ENCODE data around the gene NEU2. TPM values are rescaled to one million over a fixed set of nuclear protein-coding genes. Genes with fewer than 3 reads are reported as not detected.

Gene NEU2
- total and polyA plus RNA-seq, 9 of the 15 experiments (the other 6 are each of a cell fraction or from before 2014, with no cell fraction given), result not detected

GRCh38 chr2:233074106-233074505 is 41.6 kb downstream of the NEU2 start (continued):
- TF ChIP-seq ETS1 (conservative IDR thresholded peaks at IDR 0.05; ENCODE audit: control insufficient read depth, low read depth, low read length), result no peak
- TF ChIP-seq BRF1 (IDR thresholded peaks at IDR 0.05; ENCODE audit: borderline replicate concordance, extremely low read depth, insufficient read length), result no peak

- Histone ChIP-seq H3K4me1 (replicated peaks in 1 of 2; ENCODE audit: control insufficient read depth in 2 of 2, insufficient read depth in 2 of 2, low read length in 2 of 2) (peaks cover 11 to 13% of the 10 kb centered on the region in 2 experiments; a peak in 4 of 5 replicates), H3K79me2 (ENCODE audit: control insufficient read depth, insufficient read depth, low read length) (no peaks in the 10 kb centered on the region), H2AFZ (ENCODE audit: low read depth, low read length) (peak overlapping the region; percentile 44; the same call in 1 of the 2 replicates), H3K27ac (ENCODE audit: extremely low read depth, low read depth, low read length) (no peak overlapping the region), H4K20me1 (replicated peaks; ENCODE audit: control insufficient read depth, insufficient read depth, low read length) (no peaks in the 10 kb centered on the region), H3K9me1 (ENCODE audit: control insufficient read depth, insufficient read depth, low read length) (no peaks in the 10 kb centered on the region), H3K9me3 (replicated peaks; ENCODE audit: control insufficient read depth, insufficient read depth, low read depth, low read length) (peaks cover 3% of the 10 kb centered on the region; the same call in 1 of the 2 replicates), H3K4me2 (ENCODE audit: insufficient read depth, low read length) (no peak overlapping the region), H3K36me3 (ENCODE audit: control insufficient read depth, insufficient read depth, low read length) (no peaks in the 10 kb centered on the region), H3K9ac (ENCODE audit: insufficient read depth in 1 of 2, low read depth in 2 of 2, low read length in 2 of 2) (no peak overlapping the region; a peak in 1 of 4 replicates), H3K4me3 (no peak overlapping the region), H3K27me3 (ENCODE audit: control insufficient read depth in 2 of 2, insufficient read depth in 2 of 2, low read length in 2 of 2) (no peaks in the 10 kb centered on the region)
- intact Hi-C loops (cut with micrococcal nuclease), result no loop called here
- TF ChIP-seq KDM4B (IDR thresholded peaks at IDR 0.05; ENCODE audit: borderline replicate concordance in 2 of 2, low read depth in 1 of 2), result no peak
- TF ChIP-seq ZFPM2 (CRISPR knock-in tag; IDR thresholded peaks at IDR 0.05), result no peak
- no peak for TF ChIP-seq NFIX (CRISPR knock-in tag; IDR thresholded peaks at IDR 0.05; ENCODE audit: low read depth)
- TF ChIP-seq, protein P1, sequence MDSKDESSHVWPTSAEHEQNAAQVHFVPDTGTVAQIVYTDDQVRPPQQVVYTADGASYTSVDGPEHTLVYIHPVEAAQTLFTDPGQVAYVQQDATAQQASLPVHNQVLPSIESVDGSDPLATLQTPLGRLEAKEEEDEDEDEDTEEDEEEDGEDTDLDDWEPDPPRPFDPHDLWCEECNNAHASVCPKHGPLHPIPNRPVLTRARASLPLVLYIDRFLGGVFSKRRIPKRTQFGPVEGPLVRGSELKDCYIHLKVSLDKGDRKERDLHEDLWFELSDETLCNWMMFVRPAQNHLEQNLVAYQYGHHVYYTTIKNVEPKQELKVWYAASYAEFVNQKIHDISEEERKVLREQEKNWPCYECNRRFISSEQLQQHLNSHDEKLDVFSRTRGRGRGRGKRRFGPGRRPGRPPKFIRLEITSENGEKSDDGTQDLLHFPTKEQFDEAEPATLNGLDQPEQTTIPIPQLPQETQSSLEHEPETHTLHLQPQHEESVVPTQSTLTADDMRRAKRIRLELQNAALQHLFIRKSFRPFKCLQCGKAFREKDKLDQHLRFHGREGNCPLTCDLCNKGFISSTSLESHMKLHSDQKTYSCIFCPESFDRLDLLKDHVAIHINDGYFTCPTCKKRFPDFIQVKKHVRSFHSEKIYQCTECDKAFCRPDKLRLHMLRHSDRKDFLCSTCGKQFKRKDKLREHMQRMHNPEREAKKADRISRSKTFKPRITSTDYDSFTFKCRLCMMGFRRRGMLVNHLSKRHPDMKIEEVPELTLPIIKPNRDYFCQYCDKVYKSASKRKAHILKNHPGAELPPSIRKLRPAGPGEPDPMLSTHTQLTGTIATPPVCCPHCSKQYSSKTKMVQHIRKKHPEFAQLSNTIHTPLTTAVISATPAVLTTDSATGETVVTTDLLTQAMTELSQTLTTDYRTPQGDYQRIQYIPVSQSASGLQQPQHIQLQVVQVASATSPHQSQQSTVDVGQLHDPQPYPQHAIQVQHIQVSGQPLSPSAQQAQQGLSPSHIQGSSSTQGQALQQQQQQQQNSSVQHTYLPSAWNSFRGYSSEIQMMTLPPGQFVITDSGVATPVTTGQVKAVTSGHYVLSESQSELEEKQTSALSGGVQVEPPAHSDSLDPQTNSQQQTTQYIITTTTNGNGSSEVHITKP (IDR thresholded peaks at IDR 0.05; ENCODE audit: partially characterized antibody), result peak; percentile 48
- no peak for TF ChIP-seq RBM17 (IDR thresholded peaks at IDR 0.05; ENCODE audit: borderline replicate concordance, low read depth, low read length)
- no peak for TF ChIP-seq NCOA1 (IDR thresholded peaks at IDR 0.05; ENCODE audit: low read depth)
- ChIA-PET POLR2A (no interaction called here), CTCF (ENCODE audit: low intra/inter-chr PET ratio) (no interaction called here)
- WGBS (ENCODE audit: insufficient coverage, low coverage, missing lambda C conversion rate), result 86% methylated on average over 5 of the region's 6 CpGs
- FAIRE-seq (no peak), ATAC-seq (no peak), DNase-seq (ENCODE audit: extremely low read depth in 1 of 4, low spot score in 3 of 4) (no peak)
- in situ Hi-C loops (cut with MboI), result no loop called here
- BruUV-seq (replicated peaks), result no TSS peak
Observed at GRCh38 chr2:233075141-233075965, 42.9 kb downstream of the NEU2 start.
